Mononuclear cell (primary cell): Measurements from ENCODE around the gene UBQLN3. TPM values are rescaled to one million over a fixed set of nuclear protein-coding genes. Genes with fewer than 3 reads are reported as not detected.

Experiments
- H3K27me3 ChIP-seq: 2 replicates; pipeline ENCODE4 v1.6.0; 2011; ENCODE audit warnings: low read length, control low read depth; ENCODE audit not compliant: insufficient read depth
- H3K4me1 ChIP-seq: 2 replicates; pipeline ENCODE4 v1.5.1; 2011; ENCODE audit warnings: mild to moderate bottlenecking, low read length, control low read depth; ENCODE audit not compliant: insufficient read depth
- H3K4me3 ChIP-seq: 2 replicates; pipeline ENCODE4 v1.5.1; 2011; ENCODE audit warnings: mild to moderate bottlenecking, low read length, moderate library complexity
- H3K9me3 ChIP-seq: 2 replicates; pipeline ENCODE4 v1.5.1; 2011; ENCODE audit warnings: low read depth, mild to moderate bottlenecking, control low read depth, low read length
- total RNA-seq: library from RNA; depleted of rRNA; stranded (reverse); fragments of >200 nt; gene quantifications from one replicate; pipeline ENCODE4 v1.2.3, GENCODE V29; 2012

The UBQLN3 gene
- total RNA-seq, 1 donor: 0.21 TPM

DNA sequence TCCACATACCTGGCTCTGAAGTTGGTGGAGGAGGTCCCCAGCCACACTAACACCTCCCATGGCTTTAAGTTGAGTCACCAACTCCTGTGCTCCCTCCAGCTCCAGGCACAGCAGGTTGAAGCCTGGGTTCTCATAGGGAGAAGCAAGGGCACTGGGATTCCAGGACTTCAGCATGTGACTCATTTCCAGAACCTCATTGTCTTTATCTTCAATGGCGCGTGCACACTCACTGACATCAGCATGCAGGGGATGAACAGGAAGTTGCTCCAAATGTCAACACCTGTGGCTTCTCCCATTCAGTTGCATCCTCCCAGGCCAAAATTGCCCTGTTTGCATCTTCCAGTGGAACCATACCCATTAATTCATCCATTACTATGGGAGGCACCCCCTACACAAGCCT lies 12.6 kb upstream of the UBQLN3 start:
- Histone ChIP-seq H3K9me3 (no peaks in the 10 kb centered on the region), H3K4me1 (no peaks in the 10 kb centered on the region), H3K4me3 (no peak overlapping the region), H3K27me3 (no peaks in the 10 kb centered on the region)

DNA sequence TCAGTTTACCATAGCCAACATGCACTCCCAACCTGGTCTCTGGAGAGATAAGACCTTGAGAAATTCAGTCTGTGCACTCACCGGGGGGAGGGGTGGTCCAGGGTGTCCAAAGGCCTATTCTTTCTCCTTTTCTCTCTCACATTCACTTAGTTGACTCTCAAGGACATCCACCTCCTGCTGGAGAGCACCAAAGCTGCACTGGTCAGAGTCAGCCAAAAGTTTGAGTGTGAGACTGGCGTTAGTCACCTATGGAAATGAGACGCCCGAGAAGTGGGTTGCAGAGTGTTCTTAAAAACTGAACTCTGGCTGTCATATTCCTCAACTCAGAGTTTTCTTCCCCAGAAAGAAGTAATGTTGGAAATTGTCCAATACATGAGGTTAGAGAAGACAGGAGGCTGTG lies 11.8 kb upstream of the UBQLN3 start:
- Histone ChIP-seq H3K9me3 (no peaks in the 10 kb centered on the region), H3K4me3 (no peak overlapping the region), H3K4me1 (no peaks in the 10 kb centered on the region), H3K27me3 (no peaks in the 10 kb centered on the region)

DNA sequence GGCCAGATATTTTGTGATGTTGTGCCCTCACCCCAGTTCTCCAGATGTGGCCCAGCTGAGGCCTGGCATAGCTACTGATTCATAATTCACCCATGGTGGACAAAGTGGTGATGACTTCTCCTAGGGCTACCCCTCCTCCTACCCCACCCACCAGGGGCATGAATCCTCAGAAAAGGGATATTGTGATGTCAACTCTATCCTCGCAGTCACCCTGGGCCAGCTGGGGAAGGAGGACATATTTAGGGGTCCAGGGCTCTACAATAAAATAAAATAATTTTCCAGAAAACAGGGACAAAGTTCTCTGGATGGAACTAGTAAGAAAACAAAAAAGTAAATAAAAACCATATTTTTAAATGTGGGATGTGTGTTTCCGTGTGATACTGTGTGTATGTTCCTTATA lies 6.8 kb upstream of the UBQLN3 start, which contains the start of gene UBQLNL:
TSS of gene UBQLNL (minus strand) at position 101 of the 400 bp plus-strand sequence. CDS start 258 bp downstream, outside the sequence.
- Histone ChIP-seq H3K4me1 (no peaks in the 10 kb centered on the region), H3K4me3 (no peak within 1 kb of the TSS), H3K27me3 (no peaks in the 10 kb centered on the region), H3K9me3 (no peaks in the 10 kb centered on the region)

DNA sequence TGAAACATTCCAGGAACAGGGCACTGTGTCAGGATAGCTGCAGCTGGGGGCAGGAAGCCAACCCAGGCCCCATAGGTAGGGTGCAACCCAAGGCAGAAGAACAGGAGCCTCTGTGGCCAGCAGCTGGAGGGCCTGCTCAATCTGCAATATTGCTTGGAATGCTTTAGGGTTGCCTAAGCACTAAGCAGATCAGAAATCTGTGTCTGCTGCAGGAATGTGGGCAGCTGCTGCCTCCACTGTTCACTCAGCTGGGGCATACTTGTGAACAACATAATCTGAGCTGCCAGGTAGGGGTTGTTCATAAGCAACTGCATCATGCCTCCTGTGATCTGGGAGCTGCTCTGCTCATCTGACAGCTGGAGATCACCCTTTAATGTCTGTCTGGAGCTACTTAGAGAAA lies 5.1 kb upstream of the UBQLN3 start:
- no peaks in the 10 kb centered on the region for H3K4me1 ChIP-seq

DNA sequence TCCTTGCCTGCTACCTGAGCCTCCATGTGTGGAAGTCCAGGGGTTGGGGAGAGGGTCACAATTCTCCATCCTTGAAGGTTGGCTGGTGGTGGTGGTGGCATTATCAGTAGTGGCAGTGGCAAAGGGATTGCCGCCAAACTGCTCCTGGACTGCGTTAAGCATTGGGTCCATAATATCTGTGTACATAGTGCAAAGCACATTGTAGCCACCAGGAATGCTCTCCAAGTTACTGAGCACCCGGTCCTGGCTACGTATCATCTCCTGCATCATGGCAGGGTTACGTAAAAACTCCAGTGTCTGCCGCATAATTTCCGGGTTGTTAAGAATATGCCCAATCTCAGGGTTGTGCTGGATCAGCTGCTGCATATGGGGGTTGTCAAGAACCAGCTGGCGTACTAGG lies 1.2 kb downstream of the UBQLN3 start:
- H3K27me3 ChIP-seq: no peaks in the 10 kb centered on the region
- H3K4me3 ChIP-seq: no peak overlapping the region
- H3K9me3 ChIP-seq: no peaks in the 10 kb centered on the region
- no peaks in the 10 kb centered on the region for H3K4me1 ChIP-seq

More for the DNA sequence above, 5.1 kb upstream of the UBQLN3 start:
- H3K9me3 ChIP-seq: no peaks in the 10 kb centered on the region
- H3K4me3 ChIP-seq: no peak overlapping the region
- H3K27me3 ChIP-seq: no peaks in the 10 kb centered on the region

DNA sequence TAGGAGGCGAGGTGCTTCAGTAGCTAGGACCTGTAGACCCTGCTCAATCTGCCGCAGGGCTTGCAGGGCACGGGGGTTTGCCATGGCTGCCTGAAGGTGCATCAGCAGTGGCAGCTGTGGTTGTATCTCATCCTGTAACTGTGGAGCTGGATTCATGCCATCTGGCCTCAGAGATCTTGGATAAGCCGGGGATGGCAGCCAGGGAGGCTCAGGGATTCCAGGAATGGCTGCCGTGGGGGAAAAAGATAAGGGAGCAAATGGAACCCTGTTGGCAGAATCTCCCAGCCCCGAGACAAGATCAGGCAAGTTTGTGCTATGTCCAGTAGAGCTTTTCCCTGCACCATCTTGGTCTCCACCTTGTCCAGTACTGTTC lies 1.8 kb downstream of the UBQLN3 start:
- H3K4me3 ChIP-seq: no peak overlapping the region
- no peaks in the 10 kb centered on the region for H3K4me1 ChIP-seq
- H3K9me3 ChIP-seq: no peaks in the 10 kb centered on the region
- no peaks in the 10 kb centered on the region for H3K27me3 ChIP-seq

DNA sequence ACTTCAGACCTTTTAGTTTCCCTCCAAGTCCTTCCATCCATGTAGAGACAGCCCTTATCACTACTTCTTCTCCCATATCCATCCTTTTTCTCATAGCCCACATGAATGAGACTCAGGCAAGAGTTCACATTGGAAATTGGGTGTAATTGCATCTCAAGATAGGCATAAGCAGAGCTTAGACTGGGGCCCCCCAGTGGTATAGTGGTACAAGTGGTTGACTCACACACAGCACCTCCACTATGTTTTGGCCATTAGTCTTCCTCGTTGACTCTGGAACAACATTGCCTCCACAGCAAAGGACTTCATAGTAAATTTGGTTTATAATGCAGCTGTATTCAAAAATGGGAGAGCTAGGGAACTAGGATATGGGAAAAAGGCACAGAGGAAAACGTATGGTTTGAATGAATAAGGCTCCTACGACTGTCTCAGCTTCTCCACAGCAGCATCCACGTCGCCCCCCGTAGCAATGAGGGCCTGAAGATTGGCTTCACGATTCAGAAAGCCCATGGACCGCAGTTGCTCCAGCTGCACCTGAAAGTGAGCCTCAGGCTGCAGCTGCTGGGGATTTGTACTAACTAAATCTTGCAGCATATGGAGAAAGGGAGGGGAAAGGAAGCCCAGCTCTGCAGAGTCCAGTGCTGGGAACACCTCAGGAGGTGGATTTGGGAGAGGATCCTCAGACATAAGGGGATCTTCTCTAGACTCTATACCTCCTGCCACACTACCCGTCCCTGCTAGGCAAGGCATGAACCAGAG lies 2.4 kb downstream of the UBQLN3 start:
- Histone ChIP-seq H3K4me3 (no peak overlapping the region), H3K27me3 (no peaks in the 10 kb centered on the region), H3K9me3 (no peaks in the 10 kb centered on the region), H3K4me1 (no peaks in the 10 kb centered on the region)

DNA sequence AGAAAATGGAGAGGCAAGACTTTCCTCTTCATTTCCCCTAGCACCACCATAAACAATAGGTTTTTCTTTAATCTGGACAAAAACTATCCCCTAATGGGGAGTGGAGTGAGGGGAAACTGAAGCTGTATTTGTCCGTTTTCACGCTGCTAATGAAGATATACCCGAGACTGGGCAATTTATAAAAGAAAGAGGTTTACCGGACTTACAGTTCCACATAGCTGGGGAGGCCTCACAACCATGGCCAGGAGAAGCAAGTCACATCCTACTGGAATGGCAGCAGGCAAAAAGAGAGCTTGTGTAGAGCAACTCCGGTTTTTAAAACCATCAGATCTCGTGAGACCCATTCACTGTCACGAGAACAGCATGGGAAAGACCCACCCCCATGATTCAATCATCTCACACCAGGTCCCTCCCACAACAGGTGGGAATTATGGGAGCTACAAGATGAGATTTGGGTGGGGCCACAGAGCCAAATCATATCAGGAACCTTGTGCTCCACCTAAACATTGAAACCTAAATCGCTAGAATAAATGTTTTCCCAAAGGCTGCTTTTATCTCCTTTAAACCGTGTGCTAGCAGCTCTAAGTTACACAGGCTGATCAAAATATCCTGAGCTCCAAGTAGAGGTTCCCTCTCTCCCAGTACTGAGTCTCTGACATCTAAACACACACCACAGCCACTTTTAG lies 4.3 kb downstream of the UBQLN3 start:
- Histone ChIP-seq H3K4me3 (no peak overlapping the region), H3K9me3 (no peaks in the 10 kb centered on the region), H3K4me1 (no peaks in the 10 kb centered on the region), H3K27me3 (no peaks in the 10 kb centered on the region)

DNA sequence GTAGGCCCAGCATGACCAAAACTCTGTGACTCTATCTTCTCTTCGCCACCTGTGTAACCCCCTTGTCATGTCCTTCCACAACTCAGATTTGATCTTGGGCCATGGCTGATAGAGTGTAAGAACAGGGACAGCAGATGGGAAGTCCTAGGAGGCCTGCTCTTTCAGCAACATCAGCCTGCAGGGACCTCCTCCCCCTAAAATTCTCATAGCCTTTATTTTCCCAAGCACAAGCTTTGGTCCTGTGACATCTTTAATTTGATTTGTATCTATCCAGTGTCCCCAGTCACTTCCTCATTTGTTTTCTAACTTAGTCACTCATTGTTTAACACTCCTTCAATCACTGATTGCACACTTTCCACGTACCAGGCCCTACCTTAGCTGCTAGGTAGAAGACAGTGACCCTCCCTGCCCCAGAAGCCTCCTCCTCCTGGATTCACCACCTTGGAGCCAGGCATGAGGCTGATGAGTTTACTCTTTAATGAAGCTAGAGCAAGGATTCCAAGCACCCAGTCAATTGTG lies 5.3 kb downstream of the UBQLN3 start:
- Histone ChIP-seq H3K4me1 (no peaks in the 10 kb centered on the region), H3K4me3 (no peak overlapping the region), H3K27me3 (no peaks in the 10 kb centered on the region), H3K9me3 (no peaks in the 10 kb centered on the region)

DNA sequence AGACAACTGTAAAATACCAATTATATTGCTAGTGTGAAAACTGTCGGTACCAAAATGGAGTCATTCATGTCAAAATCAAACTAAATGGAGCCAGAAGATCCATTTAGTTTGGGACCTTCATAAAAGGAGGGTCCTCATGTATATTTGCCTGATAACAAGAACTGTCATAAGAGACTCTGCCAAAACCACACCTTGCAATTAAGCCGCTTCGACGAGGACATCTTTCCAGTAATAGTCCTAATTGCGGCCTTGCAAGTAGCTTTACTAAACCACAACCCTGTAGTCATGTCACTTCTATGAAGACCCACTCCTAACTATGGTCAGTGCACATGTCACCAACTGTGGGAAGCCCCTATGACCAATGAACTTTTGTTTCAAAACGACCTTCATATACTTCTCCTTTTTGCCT lies 9.4 kb downstream of the UBQLN3 start:
- H3K27me3 ChIP-seq: no peaks in the 10 kb centered on the region
- no peak overlapping the region for H3K4me3 ChIP-seq
- H3K4me1 ChIP-seq: no peaks in the 10 kb centered on the region
- H3K9me3 ChIP-seq: no peaks in the 10 kb centered on the region

DNA sequence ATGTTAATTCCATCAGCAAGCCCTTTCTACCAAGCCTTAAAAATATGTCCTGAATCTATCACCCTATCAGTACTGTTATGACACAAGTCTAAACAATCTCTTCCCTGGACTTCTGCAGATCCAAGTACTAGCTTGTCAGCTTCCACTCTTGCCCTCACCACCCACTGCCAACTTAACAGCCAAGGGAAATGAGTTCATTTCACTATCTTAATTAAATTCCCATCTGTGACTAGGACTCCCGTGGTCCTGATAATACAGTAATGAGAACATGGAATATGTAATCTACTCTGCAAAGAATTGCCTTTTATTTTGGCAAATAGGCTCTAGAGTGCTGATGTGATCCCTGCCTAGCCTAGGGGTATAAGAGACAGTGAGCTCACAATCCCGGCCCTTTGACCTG lies 10.1 kb downstream of the UBQLN3 start:
- Histone ChIP-seq H3K9me3 (no peaks in the 10 kb centered on the region), H3K4me3 (no peak overlapping the region), H3K27me3 (no peaks in the 10 kb centered on the region), H3K4me1 (no peaks in the 10 kb centered on the region)

DNA sequence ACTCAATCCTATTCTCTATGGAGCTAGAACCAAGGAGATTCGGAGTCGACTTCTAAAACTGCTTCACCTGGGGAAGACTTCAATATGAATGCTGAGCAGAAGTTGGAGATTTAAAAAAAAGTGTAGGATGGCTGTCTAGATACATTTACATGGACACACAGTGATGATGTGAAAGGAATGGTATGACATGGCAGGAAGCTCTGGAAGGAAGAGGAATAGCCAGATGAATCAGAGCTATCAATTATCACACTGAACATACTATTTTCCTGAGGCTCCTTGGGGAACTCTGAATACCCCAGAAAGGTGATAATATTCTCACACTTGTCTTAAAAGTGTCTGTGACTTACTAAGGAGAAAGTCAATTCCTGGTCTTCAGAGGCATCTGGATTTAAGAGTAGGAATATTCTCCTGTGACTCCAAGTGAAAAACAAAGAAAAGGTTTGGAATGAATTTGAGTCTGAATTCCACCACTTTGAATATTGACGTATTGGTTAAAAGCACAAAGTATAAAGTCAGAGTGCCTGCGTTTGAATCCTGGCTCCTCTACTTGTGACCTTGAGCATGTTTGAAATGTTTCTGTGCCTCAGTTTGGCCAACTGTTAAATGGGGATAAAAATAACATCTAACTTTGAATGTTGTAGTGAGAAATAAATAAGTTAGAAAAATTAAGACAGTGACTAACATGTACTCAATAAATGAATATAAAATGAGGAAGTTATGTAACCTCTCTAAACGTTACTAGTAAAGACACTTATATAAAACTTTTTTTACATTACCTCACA lies 20.0 kb downstream of the UBQLN3 start:
- Histone ChIP-seq H3K27me3 (no peaks in the 10 kb centered on the region), H3K9me3 (no peaks in the 10 kb centered on the region), H3K4me1 (no peaks in the 10 kb centered on the region), H3K4me3 (no peak overlapping the region)

DNA sequence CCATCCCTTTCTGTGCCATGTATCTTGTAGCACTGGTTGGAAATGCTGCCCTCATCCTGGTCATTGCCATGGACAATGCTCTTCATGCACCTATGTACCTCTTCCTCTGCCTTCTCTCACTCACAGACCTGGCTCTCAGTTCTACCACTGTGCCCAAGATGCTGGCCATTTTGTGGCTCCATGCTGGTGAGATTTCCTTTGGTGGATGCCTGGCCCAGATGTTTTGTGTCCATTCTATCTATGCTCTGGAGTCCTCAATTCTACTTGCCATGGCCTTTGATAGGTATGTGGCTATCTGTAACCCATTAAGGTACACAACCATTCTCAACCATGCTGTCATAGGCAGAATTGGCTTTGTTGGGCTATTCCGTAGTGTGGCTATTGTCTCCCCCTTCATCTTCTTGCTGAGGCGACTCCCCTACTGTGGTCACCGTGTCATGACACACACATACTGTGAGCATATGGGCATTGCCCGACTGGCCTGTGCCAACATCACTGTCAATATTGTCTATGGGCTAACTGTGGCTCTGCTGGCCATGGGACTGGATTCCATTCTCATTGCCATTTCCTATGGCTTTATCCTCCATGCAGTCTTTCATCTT lies 20.9 kb downstream of the UBQLN3 start:
- Histone ChIP-seq H3K4me1 (no peaks in the 10 kb centered on the region), H3K27me3 (no peaks in the 10 kb centered on the region), H3K9me3 (no peaks in the 10 kb centered on the region), H3K4me3 (no peak overlapping the region)

DNA sequence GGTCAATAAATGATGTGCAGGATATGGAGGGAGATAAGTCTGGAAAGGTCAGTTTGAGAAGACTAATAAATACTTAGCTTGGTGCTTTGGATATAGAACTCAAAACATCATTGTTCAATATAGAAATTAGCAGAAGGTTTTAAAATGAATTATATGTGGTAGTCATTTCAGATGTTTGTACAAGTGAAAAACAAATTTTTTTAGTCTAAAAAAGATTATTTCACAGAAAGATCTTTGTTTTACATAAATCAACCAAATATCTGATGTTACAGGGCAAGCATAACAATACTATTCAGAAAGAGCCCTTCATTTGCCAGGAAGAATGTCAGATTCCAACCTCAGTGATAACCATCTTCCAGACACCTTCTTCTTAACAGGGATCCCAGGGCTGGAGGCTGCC lies 21.4 kb downstream of the UBQLN3 start, which contains the start of gene OR52D1:
TSS of gene OR52D1 (plus strand) at position 301 of the 400 bp plus-strand sequence. CDS start at position 323, 22 bp downstream.
- no peaks in the 10 kb centered on the region for H3K4me1 ChIP-seq
- no peaks in the 10 kb centered on the region for H3K9me3 ChIP-seq
- no peaks in the 10 kb centered on the region for H3K27me3 ChIP-seq
- no peak within 1 kb of the TSS for H3K4me3 ChIP-seq

DNA sequence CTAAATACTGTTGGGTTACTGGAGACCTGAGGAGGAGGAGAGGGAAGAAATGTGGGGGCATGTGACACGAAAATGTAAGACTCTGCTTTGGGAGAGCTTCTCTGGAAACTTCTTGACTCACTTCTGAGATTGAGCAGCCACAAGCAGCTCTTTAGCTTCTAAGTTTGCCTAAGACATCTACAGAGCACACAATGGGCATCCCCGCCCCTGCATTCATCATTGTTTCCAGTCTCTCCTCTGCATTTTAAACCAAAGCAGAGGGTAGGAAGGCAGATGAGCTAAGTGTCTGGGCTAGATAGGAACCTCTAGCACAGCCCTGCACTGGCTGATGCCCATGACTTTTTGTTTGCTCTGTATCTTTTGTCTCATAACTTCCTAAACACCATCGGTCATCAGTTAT lies 23.3 kb downstream of the UBQLN3 start:
- no peaks in the 10 kb centered on the region for H3K9me3 ChIP-seq
- no peak overlapping the region for H3K4me3 ChIP-seq
- no peaks in the 10 kb centered on the region for H3K27me3 ChIP-seq
- no peaks in the 10 kb centered on the region for H3K4me1 ChIP-seq
